Small intestine (tissue), 16 donors: Measurements from ENCODE around the gene MRGPRX1. TPM values are rescaled to one million over a fixed set of nuclear protein-coding genes. Genes with fewer than 3 reads are reported as not detected.

ENCODE experiments used
- DNase-seq, 2 donors: peaks; one replicate each; pipeline versions ENCODE4 v3.0.0 to v3.0.0-alpha.2; 2013
- FAIRE-seq: peaks from 2 replicates; lab custom pipeline; 2012; peaks lifted over from hg19 to GRCh38; lab: Jason Lieb, UNC
- H3K27ac ChIP-seq, 3 donors: one replicate each; pipeline ENCODE4 v1.5.1; 2013; ENCODE audit warnings: low read length in 2 of 3, mild to moderate bottlenecking in 2 of 3, control low read depth in 1 of 3, inconsistent platforms in 1 of 3, low read depth in 1 of 3, moderate library complexity in 1 of 3
- H3K27me3 ChIP-seq, 3 donors: one replicate each; pipeline ENCODE4 v1.6.1; 2013; ENCODE audit warnings: low read length in 3 of 3, inconsistent platforms in 1 of 3; ENCODE audit not compliant: control insufficient read depth in 3 of 3, insufficient read depth in 3 of 3
- H3K36me3 ChIP-seq, 3 donors: one replicate each; pipeline ENCODE4 v1.6.1; 2013; ENCODE audit warnings: low read length in 3 of 3, inconsistent platforms in 1 of 3, low read depth in 1 of 3, mild to moderate bottlenecking in 1 of 3, moderate library complexity in 1 of 3; ENCODE audit not compliant: control insufficient read depth in 3 of 3, insufficient read depth in 2 of 3
- H3K4me1 ChIP-seq, 3 donors: one replicate each; pipeline ENCODE4 v1.6.1; 2013; ENCODE audit warnings: low read length in 2 of 3, inconsistent platforms in 1 of 3, low read depth in 1 of 3, mild to moderate bottlenecking in 1 of 3, moderate library complexity in 1 of 3; ENCODE audit not compliant: control insufficient read depth in 3 of 3, insufficient read depth in 2 of 3
- H3K4me3 ChIP-seq, 3 donors: one replicate each; pipeline ENCODE4 v1.5.1; 2013; ENCODE audit warnings: low read length in 3 of 3, control low read depth in 1 of 3, inconsistent platforms in 1 of 3, low read depth in 1 of 3, mild to moderate bottlenecking in 1 of 3, moderate library complexity in 1 of 3
- H3K9me3 ChIP-seq, 2 donors: one replicate each; pipeline ENCODE4 v1.6.1; 2013; ENCODE audit warnings: low read depth in 1 of 2, low read length in 1 of 2; ENCODE audit not compliant: control insufficient read depth in 2 of 2, insufficient read depth in 1 of 2
- WGBS, 3 donors: extraction: QIAGEN DNeasy Blood & Tissue Kit; methylation state at CpG; one replicate each; pipeline ENCODE4 v1.1.7; 2013; 5-methylcytosine and 5-hydroxymethylcytosine counted together
- long read RNA-seq, 10 donors: transcript quantifications; one replicate each; lab custom pipeline, GENCODE V29; 2026
- polyA plus RNA-seq, 4 donors: library from polyadenylated mRNA; stranded (reverse) in 3 of 4; unstranded in 1 of 4; fragments of 200-250 nt in 3 of 4; fragments of 120-200 nt in 1 of 4; gene quantifications; one replicate each; pipeline versions ENCODE4 v1.2.1 to v1.2.3, GENCODE V29; 2013
- donor health status: healthy with polysubstance abuse.
- donor health status: control.
- donor health status: control.
- donor health status: Bipolar disorder and iron deficiency.
- donor health status: healthy.

The MRGPRX1 gene
- polyA plus RNA-seq, result not detected
- long read RNA-seq, donor 1, result 0 reads
- long read RNA-seq, donor 2, result 0 reads
- long read RNA-seq, donor 3, result 0 reads
- long read RNA-seq, donor 4, result 0 reads
- long read RNA-seq, donor 5, result 0 reads
- long read RNA-seq, donor 6, result 0 reads
- long read RNA-seq, donor 7, result 0 reads
- long read RNA-seq, donor 8, result 0 reads
- long read RNA-seq, donor 9, result 0 reads
- long read RNA-seq, donor 10, result 0 reads

- DNase-seq, result no peak
- H3K27ac ChIP-seq, result no peak within 1 kb of the TSS
- no peaks in the 10 kb centered on the region for H3K9me3 ChIP-seq
- 76 to 77% (median 76%) methylated on average over 2 of the region's 2 CpGs for WGBS, 3 donors
- peaks cover 0 to 4% (median 0%) of the 10 kb centered on the region in 3 donors for H3K27me3 ChIP-seq
- H3K4me3 ChIP-seq, result no peak within 1 kb of the TSS
- no peaks in the 10 kb centered on the region for H3K4me1 ChIP-seq
- no peak for FAIRE-seq
- no peaks in the 10 kb centered on the region for H3K36me3 ChIP-seq
Observed at GRCh38 chr11:18939314-18939713, at the start of gene MRGPRX1. MRGPRX1 (minus strand) TSS chr11:18939414; CDS start chr11:18934784, 4,630 bp downstream.

- Histone ChIP-seq H3K27me3 (no peaks in the 10 kb centered on the region), H3K4me1 (no peaks in the 10 kb centered on the region), H3K27ac (no peak overlapping the region), H3K4me3 (no peak overlapping the region), H3K36me3 (no peaks in the 10 kb centered on the region), H3K9me3 (no peaks in the 10 kb centered on the region)
- WGBS, 3 donors, result 84 to 87% (median 86%) methylated on average over 9 of the region's 9 CpGs
- FAIRE-seq (no peak), DNase-seq (no peak)
Observed at GRCh38 chr11:18987454-18988231, 48.4 kb upstream of the MRGPRX1 start.

DNA sequence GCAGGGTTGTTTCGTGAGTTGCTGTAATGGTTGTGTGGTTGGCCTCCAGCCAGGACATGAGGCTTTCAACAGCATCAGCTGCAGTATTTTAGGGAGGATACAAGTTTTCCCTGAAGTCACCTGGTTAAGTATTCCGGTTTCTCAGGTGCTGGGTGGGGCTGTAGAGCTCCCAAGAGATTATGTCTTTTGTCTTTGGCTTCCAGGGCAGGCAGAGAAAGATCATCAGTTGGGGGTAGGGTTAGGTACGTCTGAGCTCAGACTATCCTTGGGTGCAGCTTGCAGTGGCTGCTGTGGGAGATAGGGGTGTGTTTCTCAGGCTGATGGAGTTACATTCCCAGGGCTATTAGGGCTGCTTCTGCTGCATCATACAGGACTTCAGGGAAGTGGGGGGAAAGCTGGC, 47.5 kb upstream of the MRGPRX1 start:
- Histone ChIP-seq H3K27me3 (no peaks in the 10 kb centered on the region), H3K27ac (no peak overlapping the region), H3K36me3 (no peaks in the 10 kb centered on the region), H3K4me3 (no peak overlapping the region), H3K9me3 (no peaks in the 10 kb centered on the region), H3K4me1 (no peaks in the 10 kb centered on the region)
- WGBS, 3 donors, result 26 to 41% (median 27%) methylated on average over 3 of the region's 3 CpGs
- DNase-seq (no peak), FAIRE-seq (no peak)

DNA sequence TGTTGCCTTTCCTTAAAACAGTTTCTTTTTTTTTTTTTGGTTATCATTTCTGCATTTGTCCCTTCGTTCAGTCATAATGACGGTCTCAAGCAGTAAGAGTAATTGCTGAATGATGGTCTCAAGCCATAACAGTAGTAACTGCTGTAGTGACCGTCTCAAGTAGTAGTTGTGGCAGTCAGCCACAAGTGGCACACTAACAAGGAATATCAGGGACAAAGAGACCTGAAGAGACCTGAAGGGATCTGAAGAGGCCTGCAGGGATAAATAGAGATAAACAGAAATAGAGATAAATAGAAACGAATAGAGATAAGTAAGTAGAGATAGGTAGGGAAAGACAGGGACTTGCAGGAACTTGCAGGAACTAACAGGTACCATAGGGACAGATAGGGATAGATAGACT, 42.7 kb upstream of the MRGPRX1 start:
- no peak for FAIRE-seq
- Histone ChIP-seq H3K9me3 (no peaks in the 10 kb centered on the region), H3K27me3 (no peaks in the 10 kb centered on the region), H3K27ac (no peak overlapping the region), H3K4me3 (no peak overlapping the region), H3K4me1 (no peaks in the 10 kb centered on the region), H3K36me3 (no peaks in the 10 kb centered on the region)
- no peak for DNase-seq
- WGBS, 3 donors, result 67 to 77% (median 71%) methylated on average over 4 of the region's 4 CpGs

DNA sequence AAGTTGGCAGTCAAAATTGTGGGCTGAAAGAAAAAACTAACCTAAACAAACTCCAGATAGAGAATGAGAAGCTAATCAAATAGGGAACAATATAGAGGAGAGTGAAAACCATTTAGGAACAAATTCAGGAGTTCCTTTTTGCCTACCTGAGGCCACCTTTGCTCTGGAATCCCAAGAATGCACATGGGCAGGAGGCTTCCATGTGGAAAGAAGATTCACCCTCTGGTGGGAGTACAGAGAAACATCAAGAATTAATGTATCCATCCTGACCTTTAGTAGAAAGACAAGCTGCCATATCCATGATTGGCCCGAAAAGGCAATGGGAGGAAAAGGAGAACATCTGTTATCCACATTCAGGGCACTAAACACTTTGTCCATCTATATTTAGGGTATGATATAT, 35.0 kb upstream of the MRGPRX1 start:
- Histone ChIP-seq H3K4me1 (no peaks in the 10 kb centered on the region), H3K9me3 (no peaks in the 10 kb centered on the region), H3K27me3 (no peaks in the 10 kb centered on the region), H3K4me3 (no peak overlapping the region), H3K36me3 (no peaks in the 10 kb centered on the region), H3K27ac (no peak overlapping the region)
- 90 to 100% (median 90%) methylated on average over 1 of the region's 1 CpG for WGBS, 3 donors
- FAIRE-seq, result no peak
- DNase-seq, result no peak

DNA sequence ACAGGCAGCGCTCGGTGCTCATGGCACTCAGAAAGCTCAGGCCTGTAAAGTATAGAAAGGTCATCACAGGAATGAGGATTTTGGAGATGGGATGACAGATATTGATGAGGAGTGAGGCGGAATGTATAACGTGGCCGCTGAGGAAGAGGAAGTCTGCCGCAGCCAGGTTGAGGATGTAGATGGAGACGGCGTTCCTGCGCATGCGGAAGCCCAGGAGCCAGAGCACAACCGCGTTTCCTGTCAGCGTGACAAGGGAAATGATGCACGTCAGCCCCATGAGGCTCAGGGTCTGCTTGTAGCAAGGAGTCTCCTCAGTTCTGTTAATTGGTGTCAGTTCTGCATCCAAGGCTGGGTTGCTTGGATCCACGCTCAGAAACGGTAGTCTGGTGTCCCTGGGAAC, 33.1 kb upstream of the MRGPRX1 start:
- Histone ChIP-seq H3K4me3 (no peak overlapping the region), H3K27ac (no peak overlapping the region), H3K27me3 (no peaks in the 10 kb centered on the region), H3K36me3 (no peaks in the 10 kb centered on the region), H3K4me1 (no peaks in the 10 kb centered on the region), H3K9me3 (no peaks in the 10 kb centered on the region)
- DNase-seq (no peak), FAIRE-seq (no peak)
- WGBS, 3 donors, result 79 to 89% (median 85%) methylated on average over 16 of the region's 16 CpGs

- Histone ChIP-seq H3K27ac (no peak overlapping the region), H3K4me1 (no peaks in the 10 kb centered on the region), H3K36me3 (no peaks in the 10 kb centered on the region), H3K27me3 (no peaks in the 10 kb centered on the region), H3K9me3 (no peaks in the 10 kb centered on the region), H3K4me3 (no peak overlapping the region)
- no peak for FAIRE-seq
- 52 to 71% (median 69%) methylated on average over 3 of the region's 3 CpGs for WGBS, 3 donors
- no peak for DNase-seq
Observed at GRCh38 chr11:18969720-18970119, 30.5 kb upstream of the MRGPRX1 start.

GRCh38 chr11:18958221-18958910, 19.2 kb upstream of the MRGPRX1 start:
- FAIRE-seq, result no peak

More at GRCh38 chr11:18958221-18958910, 19.2 kb upstream of the MRGPRX1 start:
- Histone ChIP-seq H3K27ac (no peak overlapping the region), H3K36me3 (no peaks in the 10 kb centered on the region), H3K9me3 (no peaks in the 10 kb centered on the region), H3K4me1 (no peaks in the 10 kb centered on the region), H3K4me3 (no peak overlapping the region), H3K27me3 (no peaks in the 10 kb centered on the region)
- 30 to 53% (median 42%) methylated on average over 1 of the region's 1 CpG for WGBS, 3 donors
- no peak for DNase-seq
